ENCODE results near the gene MINDY4. TPM values are rescaled to one million over a fixed set of nuclear protein-coding genes. Genes with fewer than 3 reads are reported as not detected.

MINDY4 gene
- total and polyA plus RNA-seq, 10 of the 15 experiments (the other 5 are each of a cell fraction or from before 2014, with no cell fraction given): 0.10 to 0.90 (median 0.40) TPM

- WGBS (ENCODE audit: insufficient coverage, insufficient replicate concordance, low lambda C conversion rate, missing lambda C conversion rate): 62% methylated on average over 25 of the region's 26 CpGs
- ChIA-PET SMC1A (ENCODE audit: uncharacterized antibody, unreplicated experiment) (no interaction called here), RAD21 (ENCODE audit: unreplicated experiment) (no interaction called here), CTCF (no interaction called here), POLR2A (no interaction called here)
- ATAC-seq: no peak
- H4K20me1 ChIP-seq (ENCODE audit: control insufficient read depth, insufficient read depth): no peaks in the 10 kb centered on the region
- in situ Hi-C loops (cut with MboI): no loop called here
- H3K9me3 ChIP-seq (replicated peaks; ENCODE audit: control insufficient read depth, insufficient read depth, low read length): no peaks in the 10 kb centered on the region
- H3K79me2 ChIP-seq (ENCODE audit: control insufficient read depth, insufficient read depth, low read length): no peaks in the 10 kb centered on the region
- TF ChIP-seq TCF3 (IDR thresholded peaks at IDR 0.05; ENCODE audit: borderline replicate concordance, insufficient read depth, low read depth, low read length) (no peak), HSF1 (IDR thresholded peaks at IDR 0.05; ENCODE audit: low read depth, low read length) (no peak), SIN3A (IDR thresholded peaks at IDR 0.05; ENCODE audit: low read depth, low read length) (no peak), CBX3 (IDR thresholded peaks at IDR 0.05; ENCODE audit: borderline replicate concordance, low read depth) (no peak)
- FAIRE-seq: no peak
- H3K4me2 ChIP-seq (ENCODE audit: control insufficient read depth, insufficient read depth): no peak overlapping the region
- no peak overlapping the region for H2AFZ ChIP-seq (ENCODE audit: control insufficient read depth, low read depth, low read length)
- no peaks in the 10 kb centered on the region for H3K36me3 ChIP-seq (ENCODE audit: control insufficient read depth in 2 of 2, insufficient read depth in 2 of 2, low read length in 1 of 2)
- H3K27ac ChIP-seq (ENCODE audit: control insufficient read depth, insufficient read depth): no peak overlapping the region
- H3K9ac ChIP-seq (ENCODE audit: control insufficient read depth, insufficient read depth, low read length): no peak overlapping the region
- no peak for DNase-seq (ENCODE audit: low read depth, low spot score)
- H3K4me3 ChIP-seq: no peak overlapping the region
- no peaks in the 10 kb centered on the region for H3K4me1 ChIP-seq (ENCODE audit: control insufficient read depth, insufficient read depth, low read length)
- H3K27me3 ChIP-seq (replicated peaks in 1 of 2; ENCODE audit: control insufficient read depth in 2 of 2, insufficient read depth in 2 of 2, low read length in 1 of 2): no peaks in the 10 kb centered on the region
- no TSS peak for BruUV-seq (replicated peaks)
- intact Hi-C loops (cut with micrococcal nuclease; ENCODE audit: unreplicated experiment): no loop called here
Measured at GRCh38 chr7:30912021-30912730, 141.0 kb downstream of the MINDY4 start.

GRCh38 chr7:30912731-30912985, 141.4 kb downstream of the MINDY4 start:
- in situ Hi-C loops (cut with MboI): no loop called here
- 40% methylated on average over 2 of the region's 2 CpGs for WGBS (ENCODE audit: insufficient coverage, insufficient replicate concordance, low lambda C conversion rate, missing lambda C conversion rate)
- Histone ChIP-seq H3K9ac (ENCODE audit: control insufficient read depth, insufficient read depth, low read length) (no peak overlapping the region), H3K27ac (ENCODE audit: control insufficient read depth, insufficient read depth) (no peak overlapping the region), H3K4me3 (no peak overlapping the region), H3K79me2 (ENCODE audit: control insufficient read depth, insufficient read depth, low read length) (no peaks in the 10 kb centered on the region), H3K9me3 (replicated peaks; ENCODE audit: control insufficient read depth, insufficient read depth, low read length) (no peaks in the 10 kb centered on the region), H4K20me1 (ENCODE audit: control insufficient read depth, insufficient read depth) (no peaks in the 10 kb centered on the region), H3K27me3 (replicated peaks in 1 of 2; ENCODE audit: control insufficient read depth in 2 of 2, insufficient read depth in 2 of 2, low read length in 1 of 2) (no peaks in the 10 kb centered on the region), H3K4me2 (ENCODE audit: control insufficient read depth, insufficient read depth) (no peak overlapping the region), H3K36me3 (ENCODE audit: control insufficient read depth in 2 of 2, insufficient read depth in 2 of 2, low read length in 1 of 2) (no peaks in the 10 kb centered on the region), H3K4me1 (ENCODE audit: control insufficient read depth, insufficient read depth, low read length) (no peaks in the 10 kb centered on the region), H2AFZ (ENCODE audit: control insufficient read depth, low read depth, low read length) (no peak overlapping the region)
- SMC1A ChIA-PET (ENCODE audit: uncharacterized antibody, unreplicated experiment): no interaction called here
- DNase-seq (ENCODE audit: low read depth, low spot score): no peak
- intact Hi-C loops (cut with micrococcal nuclease; ENCODE audit: unreplicated experiment): no loop called here
- BruUV-seq (replicated peaks): no TSS peak
- no peak for ATAC-seq
- POLR2A ChIA-PET: no interaction called here
- RAD21 ChIA-PET (ENCODE audit: unreplicated experiment): no interaction called here
- CTCF ChIA-PET: interaction anchor here (1.0 kb wide), 1 partner anchor 210 kb away, joined by 4 read pairs; no protein-coding TSS in a partner anchor
- FAIRE-seq: no peak
- TF ChIP-seq ATF7 (IDR thresholded peaks at IDR 0.05; ENCODE audit: low read depth) (no peak), NR2C2 (IDR thresholded peaks at IDR 0.05; ENCODE audit: borderline replicate concordance, control insufficient read depth, insufficient read length, low read depth) (no peak), ELK1 (IDR thresholded peaks at IDR 0.05; ENCODE audit: low read depth, low read length) (no peak), ZBTB4 (CRISPR knock-in tag; IDR thresholded peaks at IDR 0.05) (no peak)
